GF-D8 (cell line): ENCODE results near the gene RAPGEF6.
A peak's percentile ranks its signal among the peaks of the same experiment; 100 is the strongest.
"Not testable (repeated sequence)": the region's sequence is repeated elsewhere in the genome, so short reads cannot be mapped to it uniquely, and the experiment has no call there.

ENCODE experiments used
- DNase-seq: peaks from one replicate; lab custom pipeline; 2025; lab: John Stamatoyannopoulos, UW

Gene RAPGEF6, protein sequence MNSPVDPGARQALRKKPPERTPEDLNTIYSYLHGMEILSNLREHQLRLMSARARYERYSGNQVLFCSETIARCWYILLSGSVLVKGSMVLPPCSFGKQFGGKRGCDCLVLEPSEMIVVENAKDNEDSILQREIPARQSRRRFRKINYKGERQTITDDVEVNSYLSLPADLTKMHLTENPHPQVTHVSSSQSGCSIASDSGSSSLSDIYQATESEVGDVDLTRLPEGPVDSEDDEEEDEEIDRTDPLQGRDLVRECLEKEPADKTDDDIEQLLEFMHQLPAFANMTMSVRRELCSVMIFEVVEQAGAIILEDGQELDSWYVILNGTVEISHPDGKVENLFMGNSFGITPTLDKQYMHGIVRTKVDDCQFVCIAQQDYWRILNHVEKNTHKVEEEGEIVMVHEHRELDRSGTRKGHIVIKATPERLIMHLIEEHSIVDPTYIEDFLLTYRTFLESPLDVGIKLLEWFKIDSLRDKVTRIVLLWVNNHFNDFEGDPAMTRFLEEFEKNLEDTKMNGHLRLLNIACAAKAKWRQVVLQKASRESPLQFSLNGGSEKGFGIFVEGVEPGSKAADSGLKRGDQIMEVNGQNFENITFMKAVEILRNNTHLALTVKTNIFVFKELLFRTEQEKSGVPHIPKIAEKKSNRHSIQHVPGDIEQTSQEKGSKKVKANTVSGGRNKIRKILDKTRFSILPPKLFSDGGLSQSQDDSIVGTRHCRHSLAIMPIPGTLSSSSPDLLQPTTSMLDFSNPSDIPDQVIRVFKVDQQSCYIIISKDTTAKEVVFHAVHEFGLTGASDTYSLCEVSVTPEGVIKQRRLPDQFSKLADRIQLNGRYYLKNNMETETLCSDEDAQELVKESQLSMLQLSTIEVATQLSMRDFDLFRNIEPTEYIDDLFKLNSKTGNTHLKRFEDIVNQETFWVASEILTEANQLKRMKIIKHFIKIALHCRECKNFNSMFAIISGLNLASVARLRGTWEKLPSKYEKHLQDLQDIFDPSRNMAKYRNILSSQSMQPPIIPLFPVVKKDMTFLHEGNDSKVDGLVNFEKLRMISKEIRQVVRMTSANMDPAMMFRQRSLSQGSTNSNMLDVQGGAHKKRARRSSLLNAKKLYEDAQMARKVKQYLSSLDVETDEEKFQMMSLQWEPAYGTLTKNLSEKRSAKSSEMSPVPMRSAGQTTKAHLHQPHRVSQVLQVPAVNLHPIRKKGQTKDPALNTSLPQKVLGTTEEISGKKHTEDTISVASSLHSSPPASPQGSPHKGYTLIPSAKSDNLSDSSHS (N-terminal part only)

DNA sequence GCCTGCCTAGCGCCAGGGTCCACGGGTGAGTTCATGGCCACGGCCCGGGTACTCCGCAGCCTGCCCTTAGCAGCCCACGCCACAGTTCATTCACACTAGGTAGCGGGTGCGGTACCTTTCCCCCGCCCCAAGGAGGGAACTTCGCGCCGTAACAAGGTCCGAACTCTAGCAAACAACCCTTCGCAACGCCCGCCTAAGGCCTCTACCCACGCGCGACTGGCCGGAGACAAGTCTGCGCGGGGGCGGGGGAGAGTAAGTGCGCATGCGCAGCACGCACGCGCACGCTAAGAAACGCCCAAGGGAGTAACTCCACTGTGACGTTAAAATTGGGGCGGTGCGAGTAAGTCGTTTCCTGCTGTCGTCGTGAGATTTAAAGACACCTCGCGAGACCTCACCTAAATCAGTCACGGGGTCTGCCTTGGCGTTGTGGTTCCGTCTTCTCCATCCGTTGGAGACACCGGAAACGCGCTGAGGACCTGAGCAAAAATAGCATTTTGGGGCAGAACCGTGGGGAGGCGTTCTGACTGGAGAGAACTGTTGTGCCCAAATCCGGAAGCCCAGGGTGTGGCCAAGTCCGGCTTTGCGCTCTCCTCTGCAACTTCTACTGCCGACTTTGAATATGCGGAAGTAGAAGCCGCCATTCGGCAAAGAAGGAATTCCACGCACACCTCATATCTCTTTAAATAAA lies at the start of gene RAPGEF6:
Gene RAPGEF6, minus strand, starts transcription at position 234 of the 688 bp plus-strand sequence. Its CDS starts 199 bp downstream, at position 35.
- DNase-seq, result peak; percentile 96

DNA sequence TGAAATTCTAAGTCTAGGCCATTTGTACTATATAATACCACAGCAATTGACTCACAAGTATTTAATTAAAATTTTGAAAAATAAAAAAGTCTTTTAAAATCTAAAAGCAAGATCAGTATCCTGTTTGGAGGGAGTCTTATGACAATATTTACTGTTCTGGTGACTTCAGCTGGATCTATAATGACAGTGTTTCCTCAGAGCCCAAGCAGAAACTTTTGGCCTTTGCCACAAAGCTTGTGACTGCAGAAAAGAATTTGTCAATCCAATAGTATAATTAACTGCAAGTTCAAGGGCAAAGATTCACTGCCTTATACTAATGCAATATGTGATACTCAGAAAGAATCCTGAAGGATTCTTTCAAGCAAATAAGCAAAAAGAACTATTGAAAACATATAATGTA lies 49.6 kb upstream of the RAPGEF6 start:
- DNase-seq, result no peak

DNA sequence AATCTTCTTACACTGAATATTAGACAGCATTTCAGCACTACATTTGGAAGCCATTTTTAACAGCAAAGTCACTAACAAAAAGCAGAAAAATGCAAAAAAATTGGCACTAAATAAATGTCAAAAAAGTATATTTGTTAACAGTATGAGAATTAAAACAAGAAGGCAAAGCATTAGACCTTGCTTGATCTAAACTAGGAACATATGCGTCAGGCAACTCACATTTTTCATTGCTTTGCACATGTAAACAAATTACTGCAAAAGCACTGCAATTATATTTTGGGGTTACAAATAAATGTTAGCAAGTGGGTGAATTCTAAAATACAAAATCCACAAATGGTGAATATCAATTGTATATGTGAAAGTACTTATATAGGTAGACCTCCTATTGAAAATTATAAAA lies 49.0 kb upstream of the RAPGEF6 start:
- no peak for DNase-seq

DNA sequence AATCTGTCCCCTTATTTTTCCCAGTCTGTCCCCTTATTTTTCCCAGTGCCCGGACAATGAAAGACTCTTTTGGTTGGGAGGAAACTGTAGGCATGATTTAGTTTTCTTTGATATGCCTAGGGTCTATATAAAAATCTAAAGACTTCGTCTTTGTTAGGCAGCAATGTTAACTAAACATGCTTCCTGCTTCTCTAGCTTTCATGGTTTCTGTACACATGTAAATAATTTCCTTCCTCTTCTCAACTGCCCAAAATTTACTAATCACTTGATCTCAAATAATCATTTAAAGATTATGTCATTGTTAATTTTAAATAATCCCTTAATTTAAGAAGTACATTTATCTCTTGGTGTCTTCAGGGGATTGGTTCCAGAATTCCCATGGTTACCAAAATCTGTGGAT lies 47.8 kb upstream of the RAPGEF6 start:
- no peak for DNase-seq

DNA sequence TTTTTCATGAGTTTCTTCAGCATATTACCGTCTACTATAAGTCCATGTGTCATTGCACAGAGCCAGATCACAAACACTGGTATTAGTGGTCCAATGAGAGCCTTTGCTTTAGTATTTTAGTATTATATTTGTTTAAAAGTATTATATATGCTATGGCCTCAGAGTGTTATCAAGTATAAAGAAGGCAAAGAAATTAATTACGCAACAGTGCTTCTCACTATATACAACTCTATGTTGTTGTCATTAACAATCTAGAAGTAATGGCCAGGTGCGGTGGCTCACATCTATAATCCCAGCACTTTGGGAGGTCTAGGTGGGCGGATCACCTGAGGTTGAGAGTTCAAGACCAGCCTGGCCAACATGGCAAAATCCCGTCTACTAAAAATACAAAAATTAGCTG lies 47.1 kb upstream of the RAPGEF6 start:
- no peak for DNase-seq

DNA sequence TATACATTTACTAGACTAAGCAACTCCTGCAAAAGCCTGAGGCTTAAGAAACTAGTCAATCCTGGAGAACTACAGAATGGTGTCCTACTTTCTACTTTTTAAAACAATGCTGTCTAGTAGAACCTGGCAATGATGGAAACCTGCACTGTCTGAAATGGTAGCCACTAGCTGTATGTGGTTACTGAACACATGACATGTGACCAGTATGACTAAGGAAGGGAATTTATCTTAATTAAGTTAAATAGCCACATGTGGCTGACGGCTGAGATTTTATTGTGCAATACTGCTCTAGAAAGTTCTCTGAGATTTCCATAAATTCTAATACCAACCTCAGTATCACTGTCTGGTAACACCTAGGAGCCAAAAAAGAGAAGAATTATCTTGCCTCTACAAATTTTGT lies 44.9 kb upstream of the RAPGEF6 start:
- no peak for DNase-seq

DNA sequence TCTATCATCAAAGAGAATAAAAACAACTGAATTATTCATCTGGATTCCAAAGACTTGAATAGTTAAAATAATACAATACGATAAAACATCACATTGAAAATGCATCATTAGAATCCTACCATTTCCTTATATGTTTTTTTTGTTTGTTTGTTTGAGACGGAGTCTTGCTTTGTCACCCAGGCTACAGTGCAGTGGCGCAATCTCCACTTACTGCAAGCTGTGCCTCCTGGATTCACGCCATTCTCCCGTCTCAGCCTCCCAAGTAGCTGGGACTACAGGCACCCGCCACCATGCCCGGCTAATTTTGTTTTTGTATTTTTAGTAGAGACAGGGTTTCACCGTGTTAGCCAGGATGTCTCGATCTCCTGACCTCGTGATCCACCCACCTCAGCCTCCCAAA lies 43.2 kb upstream of the RAPGEF6 start:
- not testable (repeated sequence) for DNase-seq

DNA sequence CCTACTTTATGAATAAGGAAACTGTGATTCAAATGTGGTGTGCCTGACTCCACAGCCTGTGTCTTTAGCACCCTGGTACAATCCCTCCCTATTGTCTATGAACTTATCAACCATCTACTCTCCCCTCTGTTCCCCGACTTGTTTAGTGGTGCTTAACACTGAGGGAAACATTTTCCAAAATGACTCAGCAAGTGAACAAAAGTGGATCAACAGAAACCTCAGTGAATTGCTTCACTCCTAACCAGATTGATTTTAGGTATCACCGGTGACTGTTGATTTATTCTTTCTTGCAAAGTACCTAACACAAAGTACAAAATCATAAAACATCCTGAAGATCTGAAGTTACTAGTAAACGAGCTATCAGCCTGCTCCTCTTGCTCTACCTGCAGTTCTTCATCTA lies 42.1 kb upstream of the RAPGEF6 start:
- no peak for DNase-seq

DNA sequence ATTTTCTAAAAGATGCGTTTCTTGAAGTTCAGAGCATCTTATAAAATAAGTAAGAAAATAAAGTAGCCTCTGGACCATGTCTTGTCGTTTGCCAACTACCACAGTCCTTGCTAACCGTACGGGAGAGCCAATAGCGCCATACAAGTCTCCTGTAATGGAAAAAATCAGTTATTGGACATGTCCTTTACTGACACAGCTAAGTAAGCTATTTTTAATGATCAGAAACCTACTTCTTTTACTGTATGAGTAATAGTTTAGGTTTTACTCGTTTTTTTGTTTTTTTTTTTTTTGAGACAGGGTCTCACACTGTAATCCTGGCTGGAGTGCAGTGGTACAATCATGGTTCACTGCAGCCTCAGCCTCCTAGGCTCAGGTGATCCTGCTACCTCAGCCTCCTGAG lies 37.7 kb upstream of the RAPGEF6 start:
- DNase-seq, result no peak

DNA sequence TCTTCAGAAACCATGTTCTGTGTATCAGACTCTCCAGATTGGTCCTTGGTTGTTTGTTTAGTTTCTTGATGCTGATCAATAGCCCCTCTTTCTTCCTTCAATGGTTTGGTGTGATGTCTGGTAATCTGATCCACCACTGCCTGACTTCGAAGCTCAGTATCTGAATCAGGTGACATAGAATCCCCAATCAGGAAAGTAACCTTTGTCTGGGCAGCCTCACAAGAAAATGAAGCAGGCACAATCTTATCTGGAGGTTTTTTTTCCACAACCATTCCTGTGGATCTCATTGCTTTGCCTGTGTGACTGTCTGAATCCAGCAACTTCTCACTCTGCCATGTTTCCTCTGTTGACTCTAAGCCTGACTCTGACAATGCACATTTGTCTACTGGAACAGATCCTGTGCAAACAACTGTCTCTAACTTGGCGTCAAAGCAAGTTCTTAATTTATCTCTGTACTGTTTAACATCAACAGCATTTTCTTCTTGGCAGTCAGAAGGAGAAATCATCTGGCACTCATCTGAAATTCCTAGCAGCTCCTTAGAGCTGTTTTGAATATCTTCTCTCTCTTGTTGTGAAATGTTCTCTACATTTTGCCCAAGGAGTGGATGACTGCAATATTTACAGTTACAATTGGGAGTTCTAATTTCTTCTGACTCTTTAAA lies 37.1 kb upstream of the RAPGEF6 start:
- no peak for DNase-seq

DNA sequence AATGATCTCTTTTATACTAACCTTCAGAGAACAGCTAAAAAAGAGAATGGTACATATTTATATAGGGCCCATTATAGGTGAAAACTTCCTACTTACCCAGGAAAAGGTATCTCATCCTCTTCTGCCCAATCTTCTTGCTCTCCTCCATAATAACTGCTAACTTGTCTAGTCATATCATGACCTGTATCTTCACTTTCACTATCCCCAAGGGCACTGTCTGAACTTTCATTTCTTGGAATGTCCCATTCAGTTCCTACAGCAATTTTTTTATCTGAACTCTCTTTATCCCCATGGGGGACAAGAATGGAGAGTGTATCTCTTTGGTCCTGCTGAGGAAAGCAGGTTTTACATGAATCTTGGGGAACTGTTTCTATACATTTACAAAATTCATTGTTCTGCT lies 36.4 kb upstream of the RAPGEF6 start:
- no peak for DNase-seq

DNA sequence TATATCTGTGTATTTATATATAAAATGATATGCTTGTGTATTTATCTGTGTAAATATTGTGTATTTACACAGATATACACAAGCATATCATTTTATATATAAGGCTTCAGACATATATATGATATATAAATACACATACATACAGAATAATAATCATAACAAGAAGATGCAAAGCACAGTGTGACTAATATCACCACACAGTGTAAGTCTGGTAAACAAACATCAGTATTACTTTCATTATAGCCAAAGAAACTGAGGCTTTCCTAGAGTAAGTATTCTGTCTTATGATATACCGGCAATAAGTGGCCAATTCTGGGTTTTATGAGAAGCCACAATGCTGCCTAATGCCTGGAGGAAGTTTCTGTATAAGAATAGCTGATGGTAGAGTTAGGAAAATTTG lies 29.9 kb upstream of the RAPGEF6 start:
- DNase-seq, result no peak

DNA sequence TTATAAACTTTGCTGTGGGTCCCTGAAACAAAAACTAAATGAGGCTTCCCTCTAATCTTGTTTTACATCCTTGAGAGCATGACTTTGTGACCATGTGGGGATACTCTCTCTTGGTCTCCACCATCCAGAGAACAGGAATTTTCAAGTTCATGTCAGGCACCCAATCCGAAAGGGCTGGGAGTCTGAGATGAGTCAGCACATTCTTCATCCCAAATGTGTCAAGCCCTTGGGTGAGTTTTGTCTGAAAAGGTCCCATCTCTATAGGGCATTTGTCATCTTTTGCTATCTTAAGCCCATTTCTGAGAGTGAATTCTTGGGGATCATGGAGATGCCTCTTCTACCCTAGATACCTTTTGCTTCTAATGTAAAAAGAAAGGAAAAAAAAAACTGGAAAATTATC lies 26.9 kb upstream of the RAPGEF6 start:
- DNase-seq, result no peak

DNA sequence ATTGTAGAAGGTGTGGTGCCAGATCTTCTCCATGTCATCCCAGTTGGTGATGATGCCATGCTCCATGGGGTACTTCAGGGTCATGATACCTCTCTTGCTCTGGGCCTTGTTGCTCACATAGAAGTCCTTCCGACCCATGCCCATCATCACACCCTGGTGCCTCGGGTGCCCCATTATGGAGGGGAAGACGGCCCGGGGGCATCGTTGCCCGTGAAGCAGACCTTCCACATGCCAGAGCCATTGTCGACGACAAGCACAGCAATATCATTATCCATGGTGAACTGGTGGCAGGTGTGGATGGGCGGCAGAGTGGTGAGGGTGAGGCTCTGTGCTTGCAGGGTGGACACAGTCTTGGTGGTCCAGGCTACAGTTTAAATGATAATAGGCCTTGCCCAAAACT lies 24.8 kb upstream of the RAPGEF6 start:
- no peak for DNase-seq

DNA sequence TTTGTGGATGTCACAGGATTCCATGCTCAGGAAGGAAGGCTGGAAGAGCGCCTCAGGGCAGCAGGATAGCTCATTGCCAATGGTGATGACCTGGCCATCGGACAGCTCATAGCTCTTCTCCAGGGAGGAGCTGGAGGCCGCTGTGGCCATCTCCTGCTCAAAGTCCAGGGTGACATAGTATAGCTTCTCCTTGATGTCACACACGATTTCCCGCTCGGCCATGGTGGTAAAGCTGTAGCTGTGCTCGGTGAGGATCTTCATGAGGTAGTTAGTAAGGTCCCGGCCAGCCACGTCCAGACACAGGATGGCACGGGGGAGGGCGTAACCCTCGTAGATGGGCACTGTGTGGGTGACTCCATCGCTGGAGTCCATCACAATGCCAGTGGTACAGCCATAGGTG lies 24.3 kb upstream of the RAPGEF6 start:
- no peak for DNase-seq

DNA sequence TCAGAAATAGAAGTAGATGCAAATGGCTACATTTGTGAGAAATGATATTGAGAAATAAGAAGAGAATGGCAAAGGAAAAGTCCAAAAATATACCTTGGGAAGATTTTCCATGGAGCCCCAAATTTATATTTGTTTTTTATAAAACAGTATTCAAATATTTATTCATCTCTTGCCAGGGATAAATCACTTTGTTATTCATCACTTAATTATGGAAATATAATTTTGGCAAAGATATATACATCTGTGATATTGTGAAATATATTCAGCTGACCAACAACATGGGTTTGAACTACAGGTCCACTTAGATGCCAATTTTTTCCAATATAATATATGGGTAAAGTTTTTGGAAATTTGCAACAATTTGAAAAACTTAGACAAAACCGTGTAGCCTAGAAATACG lies 19.7 kb upstream of the RAPGEF6 start:
- no peak for DNase-seq

DNA sequence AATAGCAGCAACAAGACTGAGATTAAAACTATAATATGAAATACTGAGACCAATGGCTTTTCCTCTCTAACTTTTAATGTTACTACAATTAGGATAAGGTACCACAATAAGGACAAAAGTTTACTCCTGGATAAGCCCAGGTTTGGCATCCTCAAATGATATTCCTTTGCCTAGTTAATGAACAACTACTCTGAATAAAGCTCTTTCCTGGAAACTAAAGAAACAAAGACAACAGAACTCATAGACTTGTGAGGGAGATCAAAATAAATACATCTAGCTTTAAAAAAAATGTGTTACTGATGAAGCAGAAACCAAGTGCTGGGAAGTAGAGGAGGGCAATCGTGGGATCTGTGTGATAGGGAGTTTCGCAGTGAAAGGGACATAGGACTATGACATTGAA lies 19.3 kb upstream of the RAPGEF6 start:
- no peak for DNase-seq

DNA sequence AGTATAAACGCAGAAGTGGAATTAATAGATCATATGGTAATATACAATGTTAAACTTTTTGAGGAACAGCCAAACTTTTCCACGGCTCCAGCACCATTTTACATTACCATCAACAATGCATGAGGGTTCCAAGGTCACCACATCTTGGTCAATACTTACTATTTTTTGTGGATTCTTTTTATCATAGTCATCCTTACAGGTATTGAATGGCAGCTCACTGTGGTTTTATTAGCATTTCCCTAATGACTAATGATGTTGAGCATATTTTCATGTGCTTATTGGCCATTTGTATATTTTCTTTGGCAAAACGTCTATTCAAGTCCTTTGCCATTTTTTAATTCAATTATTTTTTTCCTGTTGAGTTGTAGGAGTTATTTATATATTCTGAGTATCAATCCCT lies 14.1 kb upstream of the RAPGEF6 start:
- no peak for DNase-seq

DNA sequence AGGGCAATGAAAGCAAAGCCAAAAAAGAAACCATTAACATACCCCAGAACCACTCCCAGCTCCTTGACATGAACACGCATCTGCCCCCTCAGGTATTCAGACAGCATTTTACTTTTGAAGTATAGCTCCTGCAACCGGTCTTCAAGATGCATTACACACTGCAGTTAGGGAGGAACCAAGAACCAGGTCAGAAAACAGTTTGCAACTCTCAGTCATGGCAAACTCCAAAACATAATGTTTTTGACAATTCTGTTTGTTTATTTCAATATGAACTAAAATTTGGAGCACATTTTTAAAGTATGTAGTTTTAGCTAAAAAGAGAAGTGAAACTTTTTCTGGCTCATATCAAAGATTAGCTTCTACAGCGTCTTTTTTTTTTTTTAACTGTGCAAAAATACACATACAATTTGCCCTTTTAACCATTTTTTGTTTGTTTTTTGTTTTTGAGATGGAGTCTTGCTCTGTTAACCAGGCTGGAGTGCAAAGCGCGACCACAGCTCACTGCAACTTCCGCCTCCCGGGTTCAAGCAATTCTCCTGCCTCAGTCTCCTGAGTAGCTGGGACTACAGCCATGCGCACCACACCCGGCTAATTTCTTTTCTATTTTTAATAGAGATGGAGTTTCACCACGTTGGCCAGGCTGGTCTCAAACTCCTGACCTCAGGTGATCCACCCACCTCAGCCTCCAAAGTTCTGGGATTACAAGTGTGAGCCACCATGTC lies 12.2 kb upstream of the RAPGEF6 start:
- no peak for DNase-seq

DNA sequence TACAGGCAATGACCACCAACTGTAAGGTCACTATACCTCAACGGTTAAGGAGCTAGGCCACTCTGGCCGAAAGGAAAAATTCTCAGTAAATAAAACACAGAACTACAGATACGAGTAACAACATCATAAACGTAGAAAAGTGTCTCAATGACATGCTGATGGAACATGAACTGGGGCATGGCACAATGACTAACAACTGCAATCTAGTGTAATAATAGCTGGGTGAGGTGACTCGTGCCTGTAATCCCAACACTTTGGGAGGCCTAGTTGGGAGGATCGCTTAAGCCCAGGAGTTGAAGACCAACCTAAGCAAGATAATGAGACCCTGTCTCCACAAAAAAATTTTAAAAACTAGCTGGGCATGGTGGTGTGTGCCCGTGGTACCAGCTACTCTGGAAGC lies 9.8 kb upstream of the RAPGEF6 start:
- no peak for DNase-seq

DNA sequence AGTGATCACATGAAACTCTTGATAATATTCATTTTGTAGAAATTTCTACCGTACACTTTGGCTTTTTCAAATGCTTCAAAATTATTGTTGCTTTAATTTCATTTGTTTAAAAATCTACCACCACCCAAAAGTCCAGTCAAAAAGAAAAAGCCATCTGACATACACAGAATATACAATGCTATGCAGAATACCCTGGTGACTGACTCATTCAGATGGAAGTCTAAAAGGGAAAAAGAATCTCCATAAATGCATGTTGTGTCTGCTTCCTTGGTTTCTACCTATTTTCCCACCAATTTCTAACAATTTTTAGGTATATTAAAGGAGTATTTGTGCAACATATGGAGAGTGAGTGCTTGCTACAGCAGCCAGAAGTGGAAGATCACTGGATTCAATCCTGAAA lies 9.3 kb upstream of the RAPGEF6 start:
- DNase-seq, result no peak
